Sigmoid colon (tissue), 7 donors: ENCODE results near the gene PLSCR3. TPM values are rescaled to one million over a fixed set of nuclear protein-coding genes. Genes with fewer than 3 reads are reported as not detected.

Experiments used
- DNase-seq: peaks from one replicate; pipeline ENCODE4 v3.0.0-alpha.2; 2019
- H3K27ac ChIP-seq, 4 donors: fragments of 200-600 bp; sonication (generic); one replicate each; pipeline ENCODE4 v1.5.1; 2016 to 2019; ENCODE audit warnings: mild to moderate bottlenecking in 1 of 4
- H3K27me3 ChIP-seq, 3 donors: fragments of 200-600 bp; sonication (generic); one replicate each; pipeline ENCODE4 v1.5.1; 2019; ENCODE audit warnings: mild to moderate bottlenecking in 1 of 3
- H3K36me3 ChIP-seq, 4 donors: fragments of 200-600 bp; sonication (generic); one replicate each; pipeline ENCODE4 v1.5.1; 2016 to 2019
- H3K4me1 ChIP-seq, 4 donors: fragments of 200-600 bp; sonication (generic); one replicate each; pipeline ENCODE4 v1.5.1; 2017 to 2019
- H3K4me3 ChIP-seq, 4 donors: fragments of 200-600 bp; sonication (generic); one replicate each; pipeline ENCODE4 v1.5.1; 2017 to 2019; ENCODE audit warnings: mild to moderate bottlenecking in 2 of 4, moderate library complexity in 1 of 4
- H3K9me3 ChIP-seq, 4 donors: fragments of 200-600 bp in 3 of 4; sonication (generic) in 3 of 4; one replicate each; pipeline versions ENCODE4 v1.5.1 to v1.6.1; 2013 to 2019
- CTCF ChIP-seq, 4 experiments: fragments of 450-650 bp in 3 of 4; fragments of 200-600 bp in 1 of 4; IDR thresholded peaks; one replicate each; pipeline ENCODE4 v1.5.1; 2016 to 2019; ENCODE audit warnings: antibody characterized with exemption in 4 of 4, mild to moderate bottlenecking in 3 of 4, moderate library complexity in 2 of 4
- EP300 ChIP-seq, 4 donors: sonication (generic); formaldehyde crosslinking; IDR thresholded peaks; one replicate each; pipeline ENCODE4 v1.6.1; 2017; ENCODE audit warnings: antibody characterized with exemption in 4 of 4
- POLR2A ChIP-seq, 2 donors: fragments of 450-650 bp; IDR thresholded peaks; one replicate each; pipeline ENCODE4 v1.6.1; 2016; ENCODE audit warnings: antibody characterized with exemption in 2 of 2, mild to moderate bottlenecking in 2 of 2, moderate library complexity in 2 of 2
- POLR2AphosphoS5 ChIP-seq, 4 donors: sonication (generic); formaldehyde crosslinking; IDR thresholded peaks; one replicate each; pipeline ENCODE4 v1.6.1; 2017; ENCODE audit warnings: antibody characterized with exemption in 4 of 4
- WGBS, 2 donors: extraction: QIAGEN DNeasy Blood & Tissue Kit; methylation state at CpG; one replicate each; pipeline ENCODE4 v1.1.7; 2013; 5-methylcytosine and 5-hydroxymethylcytosine counted together
- intact Hi-C: fragments of 100-400 bp; cut with DNase I; formaldehyde crosslinking; loops from one replicate; pipeline ENCODE4 v1.15.1; 2023
- polyA plus RNA-seq, 3 donors: library from polyadenylated mRNA; stranded (reverse); fragments of 200-250 nt; gene quantifications; one replicate each; pipeline ENCODE4 v1.2.3, GENCODE V29; 2013
- total RNA-seq, 4 donors: library from RNA; depleted of rRNA; stranded (reverse); fragments of >200 nt; gene quantifications; one replicate each; pipeline ENCODE4 v1.1.0, GENCODE V29; 2016
- donor health status: healthy with polysubstance abuse.
- donor health status: Bipolar disorder and iron deficiency.
- donor health status: healthy.

PLSCR3 gene
- total and polyA plus RNA-seq, 7 donors = 10.4 to 27.2 (median 14.8) TPM

GRCh38 chr17:7427549-7427948 is 33.2 kb upstream of the PLSCR3 start:
- Histone ChIP-seq H3K27me3 (no peaks in the 10 kb centered on the region), H3K4me1 (no peaks in the 10 kb centered on the region), H3K9me3 (no peaks in the 10 kb centered on the region), H3K36me3 (no peaks in the 10 kb centered on the region), H3K27ac (no peak overlapping the region), H3K4me3 (no peak overlapping the region)
- DNase-seq = no peak
- 91 to 94% methylated on average over 7 of the region's 7 CpGs for WGBS, 2 donors
- TF ChIP-seq EP300 (IDR thresholded peaks at IDR 0.05) (no peak), POLR2AphosphoS5 (IDR thresholded peaks at IDR 0.05) (no peak), POLR2A (IDR thresholded peaks at IDR 0.05) (no peak), CTCF (IDR thresholded peaks at IDR 0.05) (no peak)
- intact Hi-C loops = no loop called here

GRCh38 chr17:7426896-7427489 is 32.7 kb upstream of the PLSCR3 start:
- H3K4me3 ChIP-seq = no peak overlapping the region
- 94% methylated on average over 29 of the region's 29 CpGs for WGBS, 2 donors
- no peaks in the 10 kb centered on the region for H3K9me3 ChIP-seq
- DNase-seq = no peak
- no peak overlapping the region for H3K27ac ChIP-seq
- no peaks in the 10 kb centered on the region for H3K36me3 ChIP-seq
- TF ChIP-seq POLR2A (IDR thresholded peaks at IDR 0.05) = no peak
- no peak for TF ChIP-seq CTCF (IDR thresholded peaks at IDR 0.05)
- TF ChIP-seq POLR2AphosphoS5 (IDR thresholded peaks at IDR 0.05) = no peak
- no peak for TF ChIP-seq EP300 (IDR thresholded peaks at IDR 0.05)
- no peaks in the 10 kb centered on the region for H3K4me1 ChIP-seq
- no peaks in the 10 kb centered on the region for H3K27me3 ChIP-seq
- intact Hi-C loops = no loop called here

- no peak overlapping the region for H3K27ac ChIP-seq
- no peaks in the 10 kb centered on the region for H3K36me3 ChIP-seq
- WGBS, 2 donors = 95 to 96% methylated on average over 33 of the region's 33 CpGs
- H3K4me3 ChIP-seq = no peak overlapping the region
- no peaks in the 10 kb centered on the region for H3K27me3 ChIP-seq
- H3K9me3 ChIP-seq = no peaks in the 10 kb centered on the region
- TF ChIP-seq POLR2AphosphoS5 (IDR thresholded peaks at IDR 0.05) (no peak), EP300 (IDR thresholded peaks at IDR 0.05) (no peak), CTCF (IDR thresholded peaks at IDR 0.05) (no peak), POLR2A (IDR thresholded peaks at IDR 0.05) (no peak)
- H3K4me1 ChIP-seq = no peaks in the 10 kb centered on the region
- intact Hi-C loops = no loop called here
- DNase-seq = no peak
Measured at GRCh38 chr17:7426203-7426863, 32.0 kb upstream of the PLSCR3 start.

GRCh38 chr17:7425756-7426155 is 31.4 kb upstream of the PLSCR3 start:
- intact Hi-C loops = no loop called here

More at GRCh38 chr17:7425756-7426155, 31.4 kb upstream of the PLSCR3 start:
- Histone ChIP-seq H3K36me3 (no peaks in the 10 kb centered on the region), H3K9me3 (no peaks in the 10 kb centered on the region), H3K4me3 (no peak overlapping the region), H3K4me1 (no peaks in the 10 kb centered on the region), H3K27ac (no peak overlapping the region), H3K27me3 (no peaks in the 10 kb centered on the region)
- 77 to 82% methylated on average over 8 of the region's 8 CpGs for WGBS, 2 donors
- DNase-seq = no peak
- no peak for TF ChIP-seq CTCF (IDR thresholded peaks at IDR 0.05)
- TF ChIP-seq POLR2AphosphoS5 (IDR thresholded peaks at IDR 0.05) = no peak
- TF ChIP-seq EP300 (IDR thresholded peaks at IDR 0.05) = no peak
